Activated T-helper 1 cell treated with anti-CD3 and anti-CD28 coated beads, Interleukin-12 subunit alpha, Interleukin-12 subunit beta, Interleukin-2, Interleukin-4 antibody, amounts not matched to agents 30 ng/mL and 10 ng/mL and 1 ng/mL, durations not matched to agents 14 hours and 24 hours and 36 hours (primary cell): ENCODE data around the gene ABLIM1. TPM values are rescaled to one million over a fixed set of nuclear protein-coding genes. Genes with fewer than 3 reads are reported as not detected.

ENCODE experiments used
- DNase-seq: peaks from one replicate; pipeline ENCODE4 v3.0.0; 2021; ENCODE audit warnings: low spot score
- H3K27ac Mint-ChIP-seq: one replicate; pipeline ENCODE4 v1.8.0; 2021; ENCODE audit warnings: mild to moderate bottlenecking, mixed read lengths
- H3K27me3 Mint-ChIP-seq: one replicate; pipeline ENCODE4 v1.8.0; 2022; ENCODE audit warnings: mild to moderate bottlenecking, moderate library complexity, mixed read lengths; ENCODE audit not compliant: insufficient read depth
- H3K36me3 Mint-ChIP-seq: one replicate; pipeline ENCODE4 v1.8.0; 2021; ENCODE audit warnings: low read depth, mixed read lengths
- H3K4me1 Mint-ChIP-seq: one replicate; pipeline ENCODE4 v1.8.0; 2021; ENCODE audit warnings: low read depth, mixed read lengths
- H3K4me3 Mint-ChIP-seq: one replicate; pipeline ENCODE4 v1.8.0; 2021; ENCODE audit warnings: mild to moderate bottlenecking, moderate library complexity, mixed read lengths
- H3K9me3 Mint-ChIP-seq: one replicate; pipeline ENCODE4 v1.8.0; 2021; ENCODE audit warnings: mixed read lengths
- intact Hi-C: fragments of 100-400 bp; cut with micrococcal nuclease; formaldehyde crosslinking; loops from one replicate; pipeline ENCODE4 v1.15.1; 2024
- total RNA-seq: library from RNA; stranded (reverse); gene quantifications from 2 replicates; pipeline ENCODE4 v1.2.3, GENCODE V29; 2022

The ABLIM1 gene
- total RNA-seq, 1 donor from 2014 or later: 14.2 TPM

- H3K27ac Mint-ChIP-seq: no peak overlapping the region
- no peaks in the 10 kb centered on the region for H3K4me1 Mint-ChIP-seq
- no peak for DNase-seq
- H3K4me3 Mint-ChIP-seq: no peak overlapping the region
- intact Hi-C loops: no loop called here
- peaks cover 17% of the 10 kb centered on the region for H3K36me3 Mint-ChIP-seq
- no peaks in the 10 kb centered on the region for H3K27me3 Mint-ChIP-seq
- H3K9me3 Mint-ChIP-seq: no peaks in the 10 kb centered on the region
These were observed 225.4 kb downstream of the ABLIM1 start for GRCh38 chr10:114432566-114433093.

- Mint-ChIP-seq H3K36me3 (peaks cover 16% of the 10 kb centered on the region), H3K27me3 (no peaks in the 10 kb centered on the region), H3K4me1 (no peaks in the 10 kb centered on the region), H3K27ac (no peak overlapping the region), H3K9me3 (no peaks in the 10 kb centered on the region), H3K4me3 (no peak overlapping the region)
- no peak for DNase-seq
- intact Hi-C loops: no loop called here
These were observed 226.5 kb downstream of the ABLIM1 start for GRCh38 chr10:114431414-114432135.

GRCh38 chr10:114430688-114431413, 227.2 kb downstream of the ABLIM1 start:
- no peak for DNase-seq
- Mint-ChIP-seq H3K9me3 (no peaks in the 10 kb centered on the region), H3K4me3 (no peak overlapping the region), H3K36me3 (peaks cover 11% of the 10 kb centered on the region), H3K27ac (no peak overlapping the region), H3K27me3 (no peaks in the 10 kb centered on the region), H3K4me1 (no peaks in the 10 kb centered on the region)
- intact Hi-C loops: no loop called here

GRCh38 chr10:114429581-114430335, 228.3 kb downstream of the ABLIM1 start:
- DNase-seq: no peak
- Mint-ChIP-seq H3K36me3 (peaks cover 8% of the 10 kb centered on the region), H3K4me3 (no peak overlapping the region), H3K27ac (no peak overlapping the region), H3K27me3 (no peaks in the 10 kb centered on the region), H3K9me3 (no peaks in the 10 kb centered on the region), H3K4me1 (no peaks in the 10 kb centered on the region)
- intact Hi-C loops: no loop called here

GRCh38 chr10:114427124-114427852, 230.8 kb downstream of the ABLIM1 start:
- Mint-ChIP-seq H3K36me3 (peaks cover 1% of the 10 kb centered on the region), H3K27me3 (peaks cover 2% of the 10 kb centered on the region), H3K4me3 (no peak overlapping the region), H3K27ac (no peak overlapping the region), H3K9me3 (no peaks in the 10 kb centered on the region), H3K4me1 (no peaks in the 10 kb centered on the region)
- DNase-seq: no peak
- intact Hi-C loops: no loop called here

- no peak for DNase-seq
- Mint-ChIP-seq H3K4me3 (no peak overlapping the region), H3K9me3 (no peaks in the 10 kb centered on the region), H3K36me3 (no peaks in the 10 kb centered on the region), H3K27ac (no peak overlapping the region), H3K4me1 (no peaks in the 10 kb centered on the region), H3K27me3 (peaks cover 6% of the 10 kb centered on the region)
- intact Hi-C loops: no loop called here
These were observed 231.6 kb downstream of the ABLIM1 start for GRCh38 chr10:114426476-114426875.

GRCh38 chr10:114420811-114421485, 237.1 kb downstream of the ABLIM1 start:
- no peak overlapping the region for H3K27ac Mint-ChIP-seq
- peaks cover 14% of the 10 kb centered on the region for H3K27me3 Mint-ChIP-seq
- no peak overlapping the region for H3K4me3 Mint-ChIP-seq
- intact Hi-C loops: no loop called here
- no peaks in the 10 kb centered on the region for H3K4me1 Mint-ChIP-seq
- no peaks in the 10 kb centered on the region for H3K36me3 Mint-ChIP-seq
- no peak for DNase-seq
- no peaks in the 10 kb centered on the region for H3K9me3 Mint-ChIP-seq

GRCh38 chr10:114418109-114418508, 240.0 kb downstream of the ABLIM1 start:
- Mint-ChIP-seq H3K4me3 (no peak overlapping the region), H3K27me3 (peaks cover 15% of the 10 kb centered on the region), H3K9me3 (no peaks in the 10 kb centered on the region), H3K4me1 (no peaks in the 10 kb centered on the region), H3K27ac (no peak overlapping the region), H3K36me3 (no peaks in the 10 kb centered on the region)
- no peak for DNase-seq
- intact Hi-C loops: no loop called here

- intact Hi-C loops: no loop called here
- Mint-ChIP-seq H3K27me3 (peaks cover 4% of the 10 kb centered on the region), H3K4me3 (no peak overlapping the region), H3K27ac (no peak overlapping the region), H3K4me1 (no peaks in the 10 kb centered on the region), H3K9me3 (no peaks in the 10 kb centered on the region), H3K36me3 (no peaks in the 10 kb centered on the region)
- DNase-seq: no peak
These were observed 244.9 kb downstream of the ABLIM1 start for GRCh38 chr10:114412907-114413797.

GRCh38 chr10:114408968-114409444, 249.1 kb downstream of the ABLIM1 start:
- H3K27me3 Mint-ChIP-seq: peaks cover 28% of the 10 kb centered on the region

More at GRCh38 chr10:114408968-114409444, 249.1 kb downstream of the ABLIM1 start:
- intact Hi-C loops: no loop called here
- no peak for DNase-seq
- Mint-ChIP-seq H3K4me3 (no peak overlapping the region), H3K4me1 (no peaks in the 10 kb centered on the region), H3K36me3 (no peaks in the 10 kb centered on the region), H3K9me3 (no peaks in the 10 kb centered on the region), H3K27ac (no peak overlapping the region)
